GM12891 (cell line): Measurements from ENCODE around the gene NOTCH2.

ENCODE experiments used
- PAX5 ChIP-seq: IDR thresholded peaks from 2 replicates; pipeline ENCODE4 v1.6.1; 2011; ENCODE audit warnings: low read length, moderate library complexity, mild to moderate bottlenecking; ENCODE audit not compliant: insufficient read depth, severe bottlenecking
- POLR2A ChIP-seq: IDR thresholded peaks from 2 replicates; pipeline ENCODE4 v1.6.1; 2011; ENCODE audit warnings: low read depth, low read length, control low read depth
- POLR2AphosphoS5 ChIP-seq: IDR thresholded peaks from 2 replicates; pipeline ENCODE4 v1.6.1; 2011; ENCODE audit warnings: low read depth, low read length, control low read depth
- POU2F2 ChIP-seq: IDR thresholded peaks from 2 replicates; pipeline ENCODE4 v1.6.1; 2011; ENCODE audit warnings: low read depth, mild to moderate bottlenecking, control low read depth, low read length, moderate library complexity
- SPI1 ChIP-seq: IDR thresholded peaks from 2 replicates; pipeline ENCODE4 v1.6.1; 2011; ENCODE audit warnings: low read depth, low read length, control low read depth
- TAF1 ChIP-seq: IDR thresholded peaks from 2 replicates; pipeline ENCODE4 v1.6.1; 2011; ENCODE audit warnings: low read depth, low read length, control low read depth

DNA sequence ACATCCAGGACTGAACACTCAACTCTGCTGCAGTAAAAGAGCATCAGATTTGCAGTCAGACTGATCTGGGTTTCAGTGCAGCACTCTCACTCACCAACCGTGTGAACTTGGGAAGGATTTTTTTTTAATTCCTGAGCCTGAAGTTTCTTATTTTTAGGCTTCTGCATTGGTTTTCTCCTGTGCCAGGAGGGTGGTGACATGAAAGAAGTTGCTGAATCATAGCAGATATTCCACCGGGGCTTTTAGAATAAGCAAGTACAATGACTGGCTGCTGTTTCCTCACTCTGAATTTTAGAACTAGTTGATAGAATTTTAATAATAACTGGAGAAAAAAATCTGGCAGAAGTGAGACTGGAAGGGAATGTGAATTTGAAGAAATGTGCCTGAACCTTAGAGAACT, 184.8 kb downstream of the NOTCH2 start:
- no peak for TF ChIP-seq POLR2A
- no peak for TF ChIP-seq POLR2AphosphoS5
- no peak for TF ChIP-seq TAF1
- no peak for TF ChIP-seq POU2F2
- TF ChIP-seq SPI1, result no peak
- TF ChIP-seq PAX5, result no peak
